GM19324 (cell line): Measurements from ENCODE around the gene ACTA1.
"Not testable (repeated sequence)": the region's sequence is repeated elsewhere in the genome, so short reads cannot be mapped to it uniquely, and the experiment has no call there.

Experiments
- ATAC-seq: cut with Tn5 transposase; IDR thresholded peaks from one replicate; pipeline ENCODE4 v1.9.1; 2021; ENCODE audit warnings: mild to moderate bottlenecking, moderate library complexity; ENCODE audit not compliant: unreplicated experiment, low FRiP score

ACTA1 gene

GRCh38 chr1:229410692-229411433 lies 23.0 kb downstream of the ACTA1 start:
- ATAC-seq, result no peak

DNA sequence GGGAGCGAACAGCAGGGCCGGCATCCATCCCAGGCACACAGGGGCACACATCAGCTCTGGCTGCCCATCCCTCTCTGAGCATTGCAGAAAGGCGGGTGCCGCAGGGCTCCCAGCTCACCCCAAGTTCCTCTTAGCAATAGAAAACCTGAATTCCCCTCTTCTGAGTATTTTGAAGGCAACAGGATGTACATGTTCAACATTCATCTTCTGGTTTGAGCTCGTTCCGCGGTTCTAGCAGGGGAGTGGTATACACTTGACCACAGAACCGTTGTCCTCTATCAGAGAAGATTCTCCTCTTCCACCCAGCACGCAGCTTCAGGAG lies 23.6 kb downstream of the ACTA1 start:
- ATAC-seq, result no peak

GRCh38 chr1:229409616-229410369 lies 24.1 kb downstream of the ACTA1 start:
- ATAC-seq, result no peak

GRCh38 chr1:229408458-229409037 lies 25.3 kb downstream of the ACTA1 start:
- ATAC-seq, result no peak

DNA sequence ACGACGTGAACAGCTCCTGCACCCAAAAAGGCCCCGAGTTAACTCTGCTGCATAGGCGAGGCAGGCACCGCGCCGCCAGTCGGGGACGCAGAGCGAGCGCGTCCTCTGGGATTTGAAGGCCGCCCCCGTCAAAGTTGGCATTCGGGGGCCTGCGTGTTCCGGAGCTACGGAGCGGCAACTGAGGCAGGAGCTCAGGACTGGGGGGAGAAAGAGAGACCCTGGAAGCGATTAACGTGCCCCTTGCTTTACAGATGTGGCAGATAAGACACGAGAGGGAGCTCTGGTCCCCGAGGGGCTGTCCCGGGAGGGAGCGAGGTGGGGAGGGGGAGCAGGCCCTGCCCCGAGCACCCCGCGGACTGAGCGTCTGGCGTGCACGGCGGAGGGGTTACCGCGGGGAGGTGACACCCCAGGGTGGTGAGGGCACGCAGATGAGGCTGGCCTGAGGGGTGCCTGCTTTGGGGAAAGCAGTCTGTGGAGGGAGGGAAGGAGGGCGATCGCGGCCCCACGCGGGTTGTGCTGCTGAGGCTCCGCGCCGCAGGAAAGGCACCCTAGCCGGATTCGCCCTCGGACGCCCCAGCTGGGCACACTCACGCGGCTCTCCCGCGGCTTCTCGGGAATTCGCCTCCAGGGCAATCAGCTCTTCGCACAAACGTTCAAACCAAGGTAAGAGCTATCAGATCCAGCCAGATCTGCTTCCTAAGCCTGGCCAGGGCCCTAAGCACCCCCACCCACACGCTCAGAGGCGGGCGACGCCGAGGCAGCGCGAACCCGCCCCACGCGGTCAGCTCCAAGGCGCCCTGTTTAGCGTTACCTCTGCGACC lies 26.5 kb downstream of the ACTA1 start:
- ATAC-seq, result no peak

DNA sequence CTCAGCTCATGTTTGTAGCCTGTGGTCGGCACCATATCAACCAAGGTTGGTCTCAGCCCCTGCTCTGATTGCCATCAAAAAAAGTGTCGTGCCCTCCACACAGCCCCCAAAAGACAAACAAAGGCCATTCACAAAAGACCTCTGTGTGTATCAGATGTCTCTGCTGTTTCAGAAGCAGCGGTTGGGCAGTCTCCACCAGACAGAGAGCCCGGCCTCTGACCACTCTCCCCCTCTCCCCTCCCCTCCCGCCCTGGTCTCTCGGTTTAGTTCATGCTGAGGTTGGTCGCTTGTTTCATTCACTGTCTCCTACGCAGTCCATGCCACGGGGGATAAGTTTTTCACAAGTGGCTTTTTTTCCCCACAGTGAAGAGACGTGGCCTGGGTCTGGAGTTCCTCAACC lies 27.1 kb downstream of the ACTA1 start:
- no peak for ATAC-seq

DNA sequence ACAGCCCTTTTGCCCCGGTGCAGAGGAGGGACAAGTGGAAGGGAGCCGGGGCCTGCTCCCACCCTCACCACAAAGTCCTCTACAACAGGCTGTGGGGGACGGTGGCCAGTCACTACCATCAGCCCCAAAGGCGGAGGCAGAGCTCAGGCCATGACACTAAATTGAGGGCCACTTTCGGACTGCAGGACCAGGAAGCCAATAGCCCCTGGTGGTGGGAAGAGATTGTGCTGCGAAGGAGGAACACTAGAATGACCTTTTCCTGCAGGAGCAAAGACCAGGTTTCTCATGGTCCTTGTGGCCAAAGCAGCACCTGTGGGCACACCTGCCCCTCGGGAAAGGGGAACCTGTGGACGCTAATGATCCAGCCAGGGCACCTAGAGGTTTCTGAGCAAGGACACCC lies 30.3 kb downstream of the ACTA1 start:
- ATAC-seq, result no peak

GRCh38 chr1:229402993-229403392 lies 30.9 kb downstream of the ACTA1 start:
- ATAC-seq, result no peak

DNA sequence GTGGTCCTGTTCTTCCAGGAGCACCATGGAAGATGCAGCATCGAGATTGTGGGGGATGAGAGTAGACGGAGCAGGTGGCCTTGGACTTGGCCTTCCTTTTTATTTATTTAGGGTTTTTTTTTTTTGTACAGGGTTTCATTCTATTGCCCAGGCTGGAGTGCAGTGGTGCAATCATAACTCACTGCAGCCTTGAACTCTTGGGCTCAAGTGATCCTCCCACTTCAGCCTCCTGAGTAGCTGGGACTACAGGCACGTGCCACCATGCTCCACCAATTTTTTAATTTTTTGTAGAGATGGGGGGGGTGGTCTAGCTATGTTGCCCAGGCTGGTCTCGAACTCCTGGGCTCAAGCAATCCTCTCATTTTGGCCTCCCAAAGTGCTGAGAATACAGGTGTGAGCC lies 31.6 kb downstream of the ACTA1 start:
- not testable (repeated sequence) for ATAC-seq

DNA sequence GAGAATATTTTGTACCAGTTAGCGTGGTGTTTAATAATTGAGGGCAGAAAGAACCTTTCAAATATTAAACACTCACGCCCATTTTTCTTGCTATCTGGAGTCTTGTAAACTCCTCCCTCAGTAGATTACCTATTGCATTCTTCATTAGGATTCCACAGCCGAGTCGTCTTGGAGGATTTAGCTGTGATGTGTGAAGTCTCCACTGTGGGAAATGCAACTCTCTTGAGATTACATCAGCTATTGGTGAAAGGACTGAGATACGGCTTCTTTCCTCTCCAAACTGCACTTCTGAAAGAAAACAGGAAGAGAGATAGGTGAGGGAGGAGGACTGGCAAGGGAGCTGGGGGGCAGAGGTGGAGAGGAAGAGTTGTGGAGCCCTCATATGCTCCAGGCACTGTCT lies 36.1 kb downstream of the ACTA1 start:
- ATAC-seq, result no peak

- ATAC-seq, result no peak
Measured at GRCh38 chr1:229396585-229397206, 37.2 kb downstream of the ACTA1 start.

DNA sequence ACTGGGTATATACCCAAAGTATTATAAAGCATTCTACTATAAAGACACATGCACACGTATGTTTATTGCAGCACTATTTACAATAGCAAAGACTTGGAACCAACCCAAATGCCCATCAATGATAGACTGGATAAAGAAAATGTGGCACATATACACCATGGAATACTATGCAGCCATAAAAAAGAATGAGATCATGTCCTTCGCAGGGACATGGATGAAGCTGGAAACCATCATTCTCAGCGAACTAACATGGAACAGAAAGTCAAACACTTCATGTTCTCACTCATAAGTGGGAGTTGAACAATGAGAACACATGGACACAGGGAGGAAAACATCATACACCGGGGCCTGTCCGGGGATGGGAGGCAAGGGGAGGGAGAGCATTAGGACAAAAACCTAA lies 39.4 kb downstream of the ACTA1 start:
- not testable (repeated sequence) for ATAC-seq

GRCh38 chr1:229392936-229393335 lies 41.0 kb downstream of the ACTA1 start:
- no peak for ATAC-seq

DNA sequence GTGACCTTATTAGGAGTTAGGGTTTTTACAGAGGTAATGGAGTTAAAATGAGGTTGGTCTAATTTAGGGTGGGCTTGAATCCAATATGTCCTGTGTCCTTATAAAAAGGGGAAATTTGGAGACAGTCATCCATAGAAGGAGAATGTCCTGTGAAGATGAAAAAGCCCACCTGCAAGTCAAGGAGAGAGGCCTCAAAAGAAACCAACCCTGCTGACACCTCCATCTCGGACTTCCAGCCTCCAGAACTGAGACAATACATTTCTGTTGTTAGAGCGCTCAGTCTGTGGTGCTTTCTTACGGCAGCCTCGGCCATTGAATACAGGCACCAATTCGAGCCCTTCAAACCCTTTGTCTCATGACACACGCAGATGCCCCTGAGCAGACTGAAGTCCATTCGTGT lies 43.8 kb downstream of the ACTA1 start:
- ATAC-seq, result no peak

DNA sequence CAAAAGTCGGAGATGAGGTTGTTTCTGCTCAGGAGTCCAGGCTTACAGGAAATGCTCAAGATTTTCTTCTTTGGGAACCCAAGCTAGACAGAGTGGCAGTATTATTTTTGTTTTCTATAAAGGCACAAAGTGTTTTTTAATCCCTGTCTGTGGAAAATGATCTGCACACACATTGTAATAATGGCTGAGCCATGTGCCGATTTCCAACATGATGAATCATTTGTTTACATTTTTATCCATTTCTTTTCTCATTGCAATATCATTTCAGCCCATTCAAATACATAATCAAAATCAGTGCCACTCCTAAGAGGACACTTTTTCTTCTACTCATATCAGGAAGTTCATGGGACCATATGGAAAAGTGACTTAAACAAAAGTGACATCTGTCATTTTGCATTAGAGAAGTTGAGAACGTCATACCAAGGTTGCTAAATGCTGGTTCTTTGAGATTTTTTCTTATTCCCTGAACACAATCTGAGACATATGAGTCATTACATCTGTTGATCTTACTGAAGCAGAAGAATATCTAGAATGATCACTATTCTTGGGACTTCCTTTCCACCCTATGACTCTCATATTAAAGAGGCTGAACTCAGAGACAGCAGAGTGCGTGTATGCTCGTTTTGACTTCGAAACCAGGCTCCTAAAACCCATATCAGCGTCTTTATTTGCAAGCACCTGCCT lies 44.9 kb downstream of the ACTA1 start:
- no peak for ATAC-seq

GRCh38 chr1:229385853-229386456 lies 47.9 kb downstream of the ACTA1 start:
- ATAC-seq, result no peak

GRCh38 chr1:229384822-229385221 lies 49.1 kb downstream of the ACTA1 start:
- no peak for ATAC-seq

GRCh38 chr1:229383961-229384360 lies 49.9 kb downstream of the ACTA1 start:
- no peak for ATAC-seq

DNA sequence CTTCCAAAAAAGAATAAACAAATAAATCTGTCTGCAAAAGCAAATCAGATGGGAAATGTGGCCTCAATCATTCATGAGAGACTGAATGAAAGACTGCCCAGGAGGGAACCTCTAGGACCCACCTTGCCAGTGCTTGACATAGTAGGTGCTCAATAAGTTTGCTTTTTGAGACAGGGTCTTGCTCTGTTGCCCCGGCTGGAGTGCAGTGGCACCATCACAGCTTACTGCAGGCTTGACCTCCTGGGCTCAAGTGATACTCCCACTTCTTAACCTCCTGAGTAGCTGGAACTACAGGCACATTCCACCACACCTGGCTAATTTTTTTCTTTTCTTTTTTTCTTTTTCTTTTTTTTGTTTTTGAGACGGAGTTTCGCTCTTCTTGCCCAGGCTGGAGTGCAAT lies 50.7 kb downstream of the ACTA1 start:
- no peak for ATAC-seq
